Measurements from ENCODE around the gene NOSTRIN. TPM values are rescaled to one million over a fixed set of nuclear protein-coding genes. Genes with fewer than 3 reads are reported as not detected.

NOSTRIN gene
- total and polyA plus RNA-seq, 2 donors (not counting 3 experiments of a cell fraction or from before 2014, with no cell fraction given): 0.03 to 0.75 TPM

DNA sequence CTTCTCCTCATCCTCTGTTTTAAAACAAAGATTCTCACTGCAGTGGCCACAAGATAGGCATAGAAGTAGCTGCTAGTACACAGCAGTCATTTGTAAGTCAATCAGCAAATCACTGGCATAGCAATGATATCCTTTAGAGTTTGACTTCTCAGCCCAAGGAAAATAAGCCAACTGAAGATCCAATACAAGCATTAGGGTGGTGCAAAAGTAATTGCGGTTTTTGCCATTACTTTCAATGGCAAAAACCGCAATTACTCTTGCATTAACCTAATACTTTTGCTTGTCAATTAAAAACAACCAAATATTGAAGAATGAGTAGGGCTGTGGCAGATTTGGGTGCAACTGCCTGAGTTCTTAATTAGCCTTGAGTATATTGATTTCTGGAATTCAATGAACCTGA, 101.5 kb downstream of the NOSTRIN start:
- ChIA-PET CTCF (interaction anchor here (1.0 kb wide), 1 partner anchor 9 kb away, joined by 3 read pairs; no protein-coding TSS in a partner anchor), POLR2A (no interaction called here)
- no peak for FAIRE-seq
- Histone ChIP-seq H3K79me2 (ENCODE audit: control insufficient read depth, insufficient read depth, low read length) (no peaks in the 10 kb centered on the region), H3K4me1 (ENCODE audit: control insufficient read depth, extremely low read depth, insufficient read depth, low read length) (no peaks in the 10 kb centered on the region), H3K4me3 (replicated peaks in 1 of 3; ENCODE audit: insufficient read depth in 1 of 3, low read depth in 1 of 3, low read length in 3 of 3) (no peak overlapping the region), H3K36me3 (ENCODE audit: control insufficient read depth in 2 of 2, extremely low read depth in 1 of 2, insufficient read depth in 2 of 2, low read length in 2 of 2) (no peaks in the 10 kb centered on the region), H3K4me2 (ENCODE audit: insufficient read depth, low read length) (no peak overlapping the region), H4K20me1 (replicated peaks; ENCODE audit: control insufficient read depth, extremely low read depth, insufficient read depth, low read length) (no peaks in the 10 kb centered on the region), H3K9ac (replicated peaks; ENCODE audit: extremely low read depth, insufficient read depth, low read length) (no peak overlapping the region), H2AFZ (ENCODE audit: low read depth, low read length) (no peak overlapping the region), H3K9me1 (replicated peaks; ENCODE audit: control insufficient read depth, extremely low read depth, insufficient read depth, low read length) (no peaks in the 10 kb centered on the region), H3K27me3 (ENCODE audit: control insufficient read depth in 2 of 2, insufficient read depth in 2 of 2, low read length in 2 of 2) (peaks cover 19 to 22% of the 10 kb centered on the region in 2 experiments), H3K9me3 (replicated peaks; ENCODE audit: control insufficient read depth, insufficient read depth, low read length) (no peaks in the 10 kb centered on the region), H3K27ac (ENCODE audit: insufficient read depth, low read depth, low read length) (no peak overlapping the region)
- no TSS peak for BruUV-seq (replicated peaks)
- intact Hi-C loops (cut with micrococcal nuclease) (no loop called here), dilution Hi-C loops (cut with MboI; ENCODE audit: extremely low pct_ligation_motif_present, low sequenced_read_pairs) (no loop called here)
- TF ChIP-seq JUN (IDR thresholded peaks at IDR 0.05; ENCODE audit: borderline replicate concordance, insufficient read depth, insufficient read length, low read depth) (no peak), EZH2 (IDR thresholded peaks at IDR 0.05; ENCODE audit: borderline replicate concordance, low read depth, low read length, severe bottlenecking) (no peak), POLR2AphosphoS5 (IDR thresholded peaks at IDR 0.05; ENCODE audit: insufficient read depth, low read depth, low read length) (no peak), FOS (IDR thresholded peaks at IDR 0.05; ENCODE audit: borderline replicate concordance, insufficient read depth, low read length) (no peak), GATA2 (IDR thresholded peaks at IDR 0.05; ENCODE audit: insufficient read depth, insufficient read length, low read depth, low read length) (no peak), POLR2A (IDR thresholded peaks at IDR 0.05; ENCODE audit: low read depth, low read length) (no peak), MYC (IDR thresholded peaks at IDR 0.05; ENCODE audit: low read depth, low read length) (no peak)
- TF ChIP-seq, protein P1, sequence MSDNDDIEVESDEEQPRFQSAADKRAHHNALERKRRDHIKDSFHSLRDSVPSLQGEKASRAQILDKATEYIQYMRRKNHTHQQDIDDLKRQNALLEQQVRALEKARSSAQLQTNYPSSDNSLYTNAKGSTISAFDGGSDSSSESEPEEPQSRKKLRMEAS (IDR thresholded peaks at IDR 0.05; ENCODE audit: insufficient read depth, insufficient read length): no peak
- TF ChIP-seq, protein P2, sequence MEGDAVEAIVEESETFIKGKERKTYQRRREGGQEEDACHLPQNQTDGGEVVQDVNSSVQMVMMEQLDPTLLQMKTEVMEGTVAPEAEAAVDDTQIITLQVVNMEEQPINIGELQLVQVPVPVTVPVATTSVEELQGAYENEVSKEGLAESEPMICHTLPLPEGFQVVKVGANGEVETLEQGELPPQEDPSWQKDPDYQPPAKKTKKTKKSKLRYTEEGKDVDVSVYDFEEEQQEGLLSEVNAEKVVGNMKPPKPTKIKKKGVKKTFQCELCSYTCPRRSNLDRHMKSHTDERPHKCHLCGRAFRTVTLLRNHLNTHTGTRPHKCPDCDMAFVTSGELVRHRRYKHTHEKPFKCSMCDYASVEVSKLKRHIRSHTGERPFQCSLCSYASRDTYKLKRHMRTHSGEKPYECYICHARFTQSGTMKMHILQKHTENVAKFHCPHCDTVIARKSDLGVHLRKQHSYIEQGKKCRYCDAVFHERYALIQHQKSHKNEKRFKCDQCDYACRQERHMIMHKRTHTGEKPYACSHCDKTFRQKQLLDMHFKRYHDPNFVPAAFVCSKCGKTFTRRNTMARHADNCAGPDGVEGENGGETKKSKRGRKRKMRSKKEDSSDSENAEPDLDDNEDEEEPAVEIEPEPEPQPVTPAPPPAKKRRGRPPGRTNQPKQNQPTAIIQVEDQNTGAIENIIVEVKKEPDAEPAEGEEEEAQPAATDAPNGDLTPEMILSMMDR (IDR thresholded peaks at IDR 0.05; ENCODE audit: extremely low read depth in 1 of 2, insufficient read depth in 1 of 2, low read depth in 1 of 2, low read length in 2 of 2): no peak
- DNase-seq (ENCODE audit: low read depth, low spot score): no peak
